Lung (tissue), 12 donors: ENCODE measurements around the gene OSTN. TPM values are rescaled to one million over a fixed set of nuclear protein-coding genes. Genes with fewer than 3 reads are reported as not detected.

Source experiments
- ATAC-seq: fragments of 200-7000 bp; cut with Tn5 transposase; one replicate; pipeline ENCODE4 v1.9.1; 2020; ENCODE audit warnings: moderate number of reproducible peaks; ENCODE audit not compliant: insufficient read depth, low FRiP score
- DNase-seq, 3 donors: peaks; one replicate each; pipeline ENCODE4 v3.0.0-alpha.2; 2013 to 2017
- H3K27ac ChIP-seq, 2 donors: one replicate each; pipeline ENCODE4 v1.5.1; 2013; ENCODE audit warnings: mild to moderate bottlenecking in 2 of 2, moderate library complexity in 2 of 2, control low read depth in 1 of 2, inconsistent platforms in 1 of 2, low read depth in 1 of 2, low read length in 1 of 2
- H3K27me3 ChIP-seq, 3 donors: one replicate each; pipeline ENCODE4 v1.5.1; 2013; ENCODE audit warnings: low read length in 2 of 3; ENCODE audit not compliant: control insufficient read depth in 3 of 3, insufficient read depth in 3 of 3
- H3K36me3 ChIP-seq, 4 donors: one replicate each; pipeline ENCODE4 v1.5.1; 2013; ENCODE audit warnings: low read length in 4 of 4, mild to moderate bottlenecking in 1 of 4, moderate library complexity in 1 of 4; ENCODE audit not compliant: control insufficient read depth in 4 of 4, insufficient read depth in 4 of 4
- H3K4me1 ChIP-seq, 5 donors: one replicate each; pipeline ENCODE4 v1.5.1; 2013; ENCODE audit warnings: low read length in 5 of 5, mild to moderate bottlenecking in 2 of 5, moderate library complexity in 1 of 5; ENCODE audit not compliant: control insufficient read depth in 5 of 5, insufficient read depth in 5 of 5
- H3K4me3 ChIP-seq: one replicate; pipeline ENCODE4 v1.5.1; 2013; ENCODE audit warnings: mild to moderate bottlenecking, control low read depth, moderate library complexity
- H3K9ac ChIP-seq, 2 donors: one replicate each; pipeline ENCODE4 v1.5.1; 2013; ENCODE audit warnings: low read length in 2 of 2, control low read depth in 1 of 2; ENCODE audit not compliant: insufficient read depth in 1 of 2
- H3K9me3 ChIP-seq, 4 donors: one replicate each; pipeline ENCODE4 v1.5.1; 2013; ENCODE audit warnings: low read length in 3 of 4, mild to moderate bottlenecking in 1 of 4, moderate library complexity in 1 of 4; ENCODE audit not compliant: control insufficient read depth in 4 of 4, insufficient read depth in 3 of 4
- WGBS, 2 donors: extraction: QIAGEN DNeasy Blood & Tissue Kit; methylation state at CpG; one replicate each; pipeline ENCODE4 v1.1.7; 2013; 5-methylcytosine and 5-hydroxymethylcytosine counted together
- polyA plus RNA-seq, 2 donors: library from polyadenylated mRNA; stranded (reverse); fragments of 200-250 nt; gene quantifications; one replicate each; pipeline ENCODE4 v1.2.1, GENCODE V29; 2013
- total RNA-seq, 2 donors: library from RNA; depleted of rRNA in 1 of 2; stranded (reverse); fragments of >200 nt in 1 of 2; gene quantifications; one replicate each; pipeline ENCODE4 v1.2.1, GENCODE V29; 2014 to 2021
- TF ChIP-seq, protein P1 (sequence below): IDR thresholded peaks from 2 replicates; pipeline ENCODE4 v1.5.1; 2012; ENCODE audit warnings: mild to moderate bottlenecking; ENCODE audit errors: control extremely low read depth, extremely low read depth
- donor health status: control.
- donor health status: control.
- donor health status: Bipolar disorder and iron deficiency.
- donor health status: healthy.
- donor health status: DM: yes; HTN: yes; CAD: no.

The OSTN gene
- total and polyA plus RNA-seq, 4 donors, result not detected

DNA sequence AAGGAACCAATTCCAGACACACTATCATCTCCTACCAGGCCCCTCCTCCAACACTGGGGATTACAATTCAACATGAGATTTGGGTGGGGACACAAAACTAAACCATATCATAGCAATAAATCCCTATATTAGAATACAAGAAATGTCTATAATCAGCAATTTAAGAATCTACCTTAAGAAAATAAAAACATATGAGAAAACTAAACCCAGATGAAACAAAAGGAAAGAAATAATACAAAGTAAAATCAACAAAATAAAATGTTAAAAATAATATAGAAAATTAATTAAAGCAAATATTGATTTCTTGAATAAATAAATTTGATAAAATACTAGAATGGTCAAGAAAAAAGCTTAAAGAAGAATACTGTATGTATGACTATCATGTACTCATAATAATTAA lies 6.1 kb upstream of the OSTN start:
- Histone ChIP-seq H3K27ac (no peak overlapping the region), H3K9ac (no peak overlapping the region), H3K36me3 (no peaks in the 10 kb centered on the region), H3K4me3 (no peak overlapping the region), H3K27me3 (no peaks in the 10 kb centered on the region), H3K4me1 (no peaks in the 10 kb centered on the region), H3K9me3 (no peaks in the 10 kb centered on the region)
- DNase-seq (no peak), ATAC-seq (no peak)
- TF ChIP-seq, protein P1, sequence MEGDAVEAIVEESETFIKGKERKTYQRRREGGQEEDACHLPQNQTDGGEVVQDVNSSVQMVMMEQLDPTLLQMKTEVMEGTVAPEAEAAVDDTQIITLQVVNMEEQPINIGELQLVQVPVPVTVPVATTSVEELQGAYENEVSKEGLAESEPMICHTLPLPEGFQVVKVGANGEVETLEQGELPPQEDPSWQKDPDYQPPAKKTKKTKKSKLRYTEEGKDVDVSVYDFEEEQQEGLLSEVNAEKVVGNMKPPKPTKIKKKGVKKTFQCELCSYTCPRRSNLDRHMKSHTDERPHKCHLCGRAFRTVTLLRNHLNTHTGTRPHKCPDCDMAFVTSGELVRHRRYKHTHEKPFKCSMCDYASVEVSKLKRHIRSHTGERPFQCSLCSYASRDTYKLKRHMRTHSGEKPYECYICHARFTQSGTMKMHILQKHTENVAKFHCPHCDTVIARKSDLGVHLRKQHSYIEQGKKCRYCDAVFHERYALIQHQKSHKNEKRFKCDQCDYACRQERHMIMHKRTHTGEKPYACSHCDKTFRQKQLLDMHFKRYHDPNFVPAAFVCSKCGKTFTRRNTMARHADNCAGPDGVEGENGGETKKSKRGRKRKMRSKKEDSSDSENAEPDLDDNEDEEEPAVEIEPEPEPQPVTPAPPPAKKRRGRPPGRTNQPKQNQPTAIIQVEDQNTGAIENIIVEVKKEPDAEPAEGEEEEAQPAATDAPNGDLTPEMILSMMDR, result no peak

DNA sequence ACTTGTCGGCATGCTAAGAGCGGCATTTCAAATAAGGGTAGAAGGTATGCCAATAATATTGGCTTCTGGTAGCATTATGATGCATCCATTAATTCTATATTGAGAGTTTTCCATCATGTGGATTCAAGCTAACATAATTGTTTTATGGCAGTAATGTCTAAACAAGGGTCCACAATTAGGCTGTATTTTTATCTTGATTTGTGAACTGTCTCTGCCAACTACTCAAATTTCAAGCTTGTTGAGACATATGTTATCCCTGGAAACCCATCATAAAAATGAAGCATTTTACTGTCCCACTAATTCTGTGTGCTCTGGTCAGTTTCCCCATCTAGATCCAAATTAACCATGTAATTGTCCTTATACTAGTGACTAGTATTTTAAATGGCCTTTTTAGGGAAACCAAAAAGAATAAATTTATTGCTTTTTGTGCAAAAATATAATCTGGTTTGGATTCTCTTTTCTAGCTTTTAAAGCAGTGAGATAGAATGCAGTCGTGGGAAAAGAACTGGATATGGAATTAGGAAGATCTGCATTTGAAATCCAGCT lies 1.2 kb upstream of the OSTN start:
- H3K4me1 ChIP-seq, result no peaks in the 10 kb centered on the region
- H3K9ac ChIP-seq, result no peak overlapping the region
- no peak overlapping the region for H3K27ac ChIP-seq
- no peaks in the 10 kb centered on the region for H3K36me3 ChIP-seq
- 78 to 85% methylated on average over 3 of the region's 3 CpGs for WGBS, 2 donors
- no peaks in the 10 kb centered on the region for H3K27me3 ChIP-seq
- no peaks in the 10 kb centered on the region for H3K9me3 ChIP-seq
- no peak overlapping the region for H3K4me3 ChIP-seq
- ATAC-seq (no peak), DNase-seq (no peak)
- TF ChIP-seq, protein P1, result no peak

DNA sequence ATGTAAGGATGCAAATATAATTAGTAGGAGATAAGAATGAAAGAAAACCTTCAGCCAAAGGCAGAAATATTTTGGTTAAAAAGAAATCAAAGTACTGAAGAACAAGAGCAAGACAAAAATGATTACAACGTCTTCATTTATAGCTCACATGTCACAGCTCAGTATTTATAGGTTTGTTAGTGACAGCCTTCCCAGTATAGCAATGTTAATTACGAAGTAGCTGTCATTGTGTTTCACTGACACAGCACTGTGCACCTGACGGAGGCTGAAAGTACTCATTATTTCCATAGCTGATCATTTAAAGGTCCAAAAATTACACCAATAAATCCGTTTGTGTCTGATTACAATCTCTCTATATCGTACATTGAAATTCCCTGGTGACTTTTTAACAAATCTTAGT lies 561 bp upstream of the OSTN start:
- TF ChIP-seq, protein P1, result no peak
- 64 to 72% methylated on average over 5 of the region's 5 CpGs for WGBS, 2 donors
- no peak for DNase-seq
- H3K36me3 ChIP-seq, result no peaks in the 10 kb centered on the region
- no peaks in the 10 kb centered on the region for H3K4me1 ChIP-seq
- no peak for ATAC-seq
- H3K9ac ChIP-seq, result no peak overlapping the region
- H3K27ac ChIP-seq, result no peak overlapping the region
- no peaks in the 10 kb centered on the region for H3K9me3 ChIP-seq
- H3K27me3 ChIP-seq, result no peaks in the 10 kb centered on the region
- H3K4me3 ChIP-seq, result no peak overlapping the region

DNA sequence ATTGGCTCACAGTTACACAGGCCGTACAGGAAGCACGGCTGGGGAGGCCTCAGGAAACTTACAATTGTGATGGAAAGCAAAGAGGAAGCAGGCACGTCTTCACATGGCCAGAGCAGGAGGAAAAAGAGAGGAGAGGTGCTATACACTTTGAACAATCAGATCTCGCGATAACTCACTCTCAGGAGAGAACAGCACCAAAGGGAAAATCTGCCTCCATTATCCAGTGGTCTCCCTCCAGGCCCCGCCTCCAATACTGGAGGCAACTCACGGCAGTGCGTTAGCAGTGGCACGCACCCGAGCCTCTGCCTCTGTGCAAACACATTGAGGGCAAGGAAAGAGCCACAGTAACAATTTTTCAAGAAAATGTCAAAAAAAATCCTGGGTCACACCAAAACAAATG lies 11.0 kb downstream of the OSTN start:
- TF ChIP-seq, protein P1, result no peak
- Histone ChIP-seq H3K27me3 (no peaks in the 10 kb centered on the region), H3K4me1 (no peaks in the 10 kb centered on the region), H3K27ac (no peak overlapping the region), H3K9me3 (no peaks in the 10 kb centered on the region), H3K4me3 (no peak overlapping the region), H3K9ac (no peak overlapping the region), H3K36me3 (no peaks in the 10 kb centered on the region)
- no peak for DNase-seq
- 90 to 93% methylated on average over 10 of the region's 10 CpGs for WGBS, 2 donors
- ATAC-seq, result no peak
